GM12891 (cell line): ENCODE data around the gene MSLN.

Source experiments
- POLR2A ChIP-seq: IDR thresholded peaks from 2 replicates; pipeline ENCODE4 v1.6.1; 2011; ENCODE audit warnings: low read depth, low read length, control low read depth
- POLR2AphosphoS5 ChIP-seq: IDR thresholded peaks from 2 replicates; pipeline ENCODE4 v1.6.1; 2011; ENCODE audit warnings: low read depth, low read length, control low read depth

DNA sequence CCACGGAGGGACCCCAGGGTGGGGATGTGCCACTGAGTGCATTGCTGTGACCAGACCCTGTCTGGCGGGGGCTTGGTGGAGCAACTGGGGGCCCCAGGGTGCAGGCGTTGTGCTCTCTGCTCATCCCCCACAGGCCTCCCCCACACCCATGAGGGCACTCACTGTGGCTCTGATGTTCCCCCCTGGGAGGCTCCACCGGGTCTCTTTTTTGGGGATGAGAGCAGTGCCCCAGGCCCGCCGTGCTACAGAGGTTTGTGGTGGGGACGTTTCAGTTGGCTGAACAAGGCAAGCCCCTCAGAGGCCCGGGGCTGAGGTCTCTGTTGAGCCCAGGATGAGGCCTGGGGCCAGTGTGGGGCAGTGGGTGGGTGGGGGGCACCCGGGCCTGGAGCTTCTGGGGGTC lies 36.8 kb upstream of the MSLN start:
- TF ChIP-seq POLR2A (no peak), POLR2AphosphoS5 (no peak)
